Kidney (tissue), 14 donors: ENCODE measurements around the gene MASP1. TPM values are rescaled to one million over a fixed set of nuclear protein-coding genes. Genes with fewer than 3 reads are reported as not detected.
"Not testable (repeated sequence)": the region's sequence is repeated elsewhere in the genome, so short reads cannot be mapped to it uniquely, and the experiment has no call there.

Experiments used
- DNase-seq, 5 donors: peaks; one replicate each; pipeline ENCODE4 v3.0.0-alpha.2; 2013 to 2020
- FAIRE-seq: peaks from 2 replicates; lab custom pipeline; 2012; peaks lifted over from hg19 to GRCh38; lab: Jason Lieb, UNC
- H3K27ac ChIP-seq, 2 donors: one replicate each; pipeline ENCODE4 v1.7.0; 2013; ENCODE audit warnings: low read depth in 2 of 2, low read length in 2 of 2, inconsistent platforms in 1 of 2
- H3K27me3 ChIP-seq: one replicate; pipeline ENCODE4 v1.7.1; 2013; ENCODE audit warnings: low read length, inconsistent platforms; ENCODE audit not compliant: control insufficient read depth, insufficient read depth
- H3K36me3 ChIP-seq, 3 donors: one replicate each; pipeline versions ENCODE4 v1.7.0 to v1.7.1; 2013; ENCODE audit warnings: low read length in 3 of 3, control low read depth in 1 of 3, inconsistent platforms in 1 of 3; ENCODE audit not compliant: insufficient read depth in 3 of 3, control insufficient read depth in 2 of 3
- H3K4me1 ChIP-seq, 3 donors: one replicate each; pipeline versions ENCODE4 v1.7.0 to v1.7.1; 2013; ENCODE audit warnings: low read length in 3 of 3, inconsistent platforms in 1 of 3, low read depth in 1 of 3; ENCODE audit not compliant: control insufficient read depth in 2 of 3, insufficient read depth in 2 of 3
- H3K4me3 ChIP-seq, 3 donors: one replicate each; pipeline versions ENCODE4 v1.7.0 to v1.8.1; 2013; ENCODE audit warnings: low read length in 3 of 3, control low read depth in 1 of 3, inconsistent platforms in 1 of 3
- H3K9ac ChIP-seq, 3 donors: one replicate each; pipeline versions ENCODE4 v1.7.0 to v1.7.1; 2013; ENCODE audit warnings: low read length in 3 of 3, control low read depth in 1 of 3, inconsistent platforms in 1 of 3
- H3K9me3 ChIP-seq, 3 donors: one replicate each; pipeline versions ENCODE4 v1.7.0 to v1.7.1; 2013; ENCODE audit warnings: low read length in 3 of 3, control low read depth in 1 of 3, inconsistent platforms in 1 of 3; ENCODE audit not compliant: control insufficient read depth in 2 of 3, insufficient read depth in 1 of 3
- intact Hi-C: fragments of 100-400 bp; cut with DNase I; formaldehyde crosslinking; loops from one replicate; pipeline ENCODE4 v1.11.1; 2022
- polyA plus RNA-seq: library from polyadenylated mRNA; stranded (reverse); fragments of 350-450 nt; fragmentation: Illumina TruSeq; extraction: RNeasy Lipid Tissue Mini Kit (QIAGEN cat#74804); gene quantifications from one replicate; pipeline ENCODE4 v1.2.3, GENCODE V29; 2014; ENCODE audit warnings: low read depth, low replicate concordance; ENCODE audit not compliant: insufficient read depth
- total RNA-seq: library from RNA; stranded (reverse); fragmentation: NEBNext Ultra II Directional; extraction: Animal tissue kit (Norgen Biotek cat#: 25700); gene quantifications from one replicate; pipeline ENCODE4 v1.2.1, GENCODE V29; 2021
- TF ChIP-seq, protein P1 (sequence below): IDR thresholded peaks from 3 replicates; pipeline ENCODE4 v1.5.1; 2012; ENCODE audit warnings: mild to moderate bottlenecking, moderate library complexity, borderline replicate concordance; ENCODE audit not compliant: insufficient read depth; ENCODE audit errors: extremely low read depth
- donor health status: control.
- donor health status: control.
- donor health status: control.
- donor health status: control.
- donor health status: control.
- donor health status: DM: yes; HTN: yes; CAD: no.
- donor health status: Normal renal cell carcinoma (clear cell type).

MASP1 gene
- total and polyA plus RNA-seq, 2 donors from 2014 or later, result 2.8 to 4.8 TPM

DNA sequence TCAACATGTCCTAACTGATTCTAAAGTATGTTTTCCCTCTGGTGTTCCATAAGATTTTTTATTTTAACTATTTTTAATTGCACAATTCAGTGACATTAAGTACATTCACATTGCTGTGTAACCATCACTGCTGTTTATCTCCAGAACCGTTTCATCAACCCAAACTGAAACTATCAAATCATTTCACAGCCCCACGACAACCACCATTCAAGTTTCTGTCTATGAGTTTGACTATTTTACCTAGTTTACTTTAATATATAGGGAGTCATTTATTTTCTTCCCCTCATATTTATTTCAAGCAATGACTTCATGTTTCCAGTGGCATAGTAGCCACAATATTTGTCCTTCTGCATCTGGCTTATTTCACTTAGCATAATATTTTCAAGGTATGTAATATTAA is 85.9 kb downstream of the MASP1 start:
- H3K36me3 ChIP-seq, result no peaks in the 10 kb centered on the region
- intact Hi-C loops, result no loop called here
- H3K9ac ChIP-seq, result no peak overlapping the region
- no peak overlapping the region for H3K4me3 ChIP-seq
- FAIRE-seq (no peak), DNase-seq (no peak)
- peaks cover 0 to 4% (median 2%) of the 10 kb centered on the region in 3 donors for H3K4me1 ChIP-seq
- H3K27me3 ChIP-seq, result no peaks in the 10 kb centered on the region
- TF ChIP-seq, protein P1, sequence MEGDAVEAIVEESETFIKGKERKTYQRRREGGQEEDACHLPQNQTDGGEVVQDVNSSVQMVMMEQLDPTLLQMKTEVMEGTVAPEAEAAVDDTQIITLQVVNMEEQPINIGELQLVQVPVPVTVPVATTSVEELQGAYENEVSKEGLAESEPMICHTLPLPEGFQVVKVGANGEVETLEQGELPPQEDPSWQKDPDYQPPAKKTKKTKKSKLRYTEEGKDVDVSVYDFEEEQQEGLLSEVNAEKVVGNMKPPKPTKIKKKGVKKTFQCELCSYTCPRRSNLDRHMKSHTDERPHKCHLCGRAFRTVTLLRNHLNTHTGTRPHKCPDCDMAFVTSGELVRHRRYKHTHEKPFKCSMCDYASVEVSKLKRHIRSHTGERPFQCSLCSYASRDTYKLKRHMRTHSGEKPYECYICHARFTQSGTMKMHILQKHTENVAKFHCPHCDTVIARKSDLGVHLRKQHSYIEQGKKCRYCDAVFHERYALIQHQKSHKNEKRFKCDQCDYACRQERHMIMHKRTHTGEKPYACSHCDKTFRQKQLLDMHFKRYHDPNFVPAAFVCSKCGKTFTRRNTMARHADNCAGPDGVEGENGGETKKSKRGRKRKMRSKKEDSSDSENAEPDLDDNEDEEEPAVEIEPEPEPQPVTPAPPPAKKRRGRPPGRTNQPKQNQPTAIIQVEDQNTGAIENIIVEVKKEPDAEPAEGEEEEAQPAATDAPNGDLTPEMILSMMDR, result no peak
- H3K27ac ChIP-seq, result no peak overlapping the region
- no peaks in the 10 kb centered on the region for H3K9me3 ChIP-seq

DNA sequence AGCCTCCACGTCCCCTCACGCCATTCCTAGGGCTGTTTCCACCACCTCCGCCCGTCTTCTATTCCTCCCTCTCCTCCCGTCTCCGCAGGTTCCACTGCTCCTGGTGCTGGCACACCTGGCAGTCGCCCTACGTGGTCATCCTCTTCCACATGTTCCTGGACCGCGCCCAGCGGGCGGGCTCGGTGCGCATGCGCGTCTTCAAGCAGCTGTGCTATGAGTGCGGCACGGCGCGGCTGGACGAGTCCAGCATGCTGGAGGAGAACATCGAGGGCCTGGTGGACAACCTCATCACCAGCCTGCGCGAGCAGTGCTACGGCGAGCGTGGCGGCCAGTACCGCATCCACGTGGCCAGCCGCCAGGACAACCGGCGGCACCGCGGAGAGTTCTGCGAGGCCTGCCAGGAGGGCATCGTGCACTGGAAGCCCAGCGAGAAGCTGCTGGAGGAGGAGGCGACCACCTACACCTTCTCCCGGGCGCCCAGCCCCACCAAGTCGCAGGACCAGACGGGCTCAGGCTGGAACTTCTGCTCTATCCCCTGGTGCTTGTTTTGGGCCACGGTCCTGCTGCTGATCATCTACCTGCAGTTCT is 92.0 kb downstream of the MASP1 start:
- intact Hi-C loops, H3K9me3 ChIP-seq, H3K27me3 ChIP-seq, H3K4me1 ChIP-seq, H3K9ac ChIP-seq, H3K4me3 ChIP-seq, H3K36me3 ChIP-seq, FAIRE-seq, DNase-seq, H3K27ac ChIP-seq: not testable (repeated sequence)

GRCh38 chr3:187198490-187198889 is 93.0 kb downstream of the MASP1 start:
- Histone ChIP-seq H3K9ac (no peak overlapping the region), H3K4me1 (no peaks in the 10 kb centered on the region), H3K4me3 (no peak overlapping the region), H3K27me3 (no peaks in the 10 kb centered on the region), H3K27ac (no peak overlapping the region), H3K36me3 (no peaks in the 10 kb centered on the region), H3K9me3 (no peaks in the 10 kb centered on the region)
- no peak for DNase-seq
- FAIRE-seq, result no peak
- TF ChIP-seq, protein P1, result no peak
- intact Hi-C loops, result no loop called here

- Histone ChIP-seq H3K4me1 (no peaks in the 10 kb centered on the region), H3K9ac (no peak within 1 kb of the TSS), H3K36me3 (no peaks in the 10 kb centered on the region), H3K9me3 (no peaks in the 10 kb centered on the region), H3K4me3 (no peak within 1 kb of the TSS), H3K27ac (no peak within 1 kb of the TSS), H3K27me3 (no peaks in the 10 kb centered on the region)
- DNase-seq, result peak in 2 of 5 donors; percentile 13 to 49
- FAIRE-seq, result no peak
- intact Hi-C loops, result no loop called here
- TF ChIP-seq, protein P1, result no peak
These were observed 94.2 kb downstream of the MASP1 start, which contains the start of gene RTP1 for GRCh38 chr3:187197335-187197649. RTP1 (plus strand) TSS chr3:187197486; CDS start chr3:187197516, 30 bp downstream.
